SH-SY5Y (cell line): ENCODE data around the gene MORC2.

Experiments used
- GATA2 ChIP-seq: IDR thresholded peaks from 2 replicates; pipeline ENCODE4 v1.6.1; 2011; ENCODE audit warnings: mild to moderate bottlenecking, low read depth, low read length
- GATA3 ChIP-seq: IDR thresholded peaks from 2 replicates; pipeline ENCODE4 v1.6.1; 2011; ENCODE audit warnings: low read depth, mild to moderate bottlenecking, low read length, moderate library complexity

DNA sequence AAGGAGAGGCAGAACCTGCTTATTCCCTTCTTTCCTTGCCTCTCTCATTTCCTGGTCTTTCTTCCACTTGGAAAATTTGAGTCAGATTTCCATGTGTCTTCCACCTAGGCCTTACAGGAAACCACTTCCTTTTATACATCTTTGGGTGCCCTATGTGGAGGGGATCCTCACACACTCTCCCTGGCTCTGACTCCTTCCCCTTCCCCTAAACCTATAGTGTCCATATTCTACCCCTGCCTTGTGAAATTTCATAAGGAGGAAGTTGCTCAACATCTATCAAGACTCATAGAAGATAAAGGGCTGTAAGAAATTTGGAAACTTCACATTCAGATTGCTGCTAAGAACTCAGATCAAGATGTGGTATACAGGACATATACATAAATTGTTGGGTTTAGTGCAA lies 20.9 kb upstream of the MORC2 start:
- TF ChIP-seq GATA3 = no peak
- TF ChIP-seq GATA2 = no peak
